Measurements from ENCODE around the gene LEP. TPM values are rescaled to one million over a fixed set of nuclear protein-coding genes. Genes with fewer than 3 reads are reported as not detected.

The LEP gene
- total RNA-seq, 1 experiment from 2014 or later, result not detected

- Mint-ChIP-seq H3K4me3 (peak overlapping the region; percentile 64), H3K27me3 (ENCODE audit: low read depth) (peaks cover 71% of the 10 kb centered on the region), H3K9me3 (peaks cover 5% of the 10 kb centered on the region), H3K36me3 (no peaks in the 10 kb centered on the region), H3K4me1 (peaks cover 22% of the 10 kb centered on the region), H3K27ac (no peak overlapping the region)
- CTCF ChIA-PET, result interaction anchor here (0.7 to 1.2 kb wide), 5 partner anchors 39 to 494 kb away, joined by 3 to 4 read pairs (median 3); no protein-coding TSS in a partner anchor
- ATAC-seq, result no peak
- POLR2A ChIA-PET, result no interaction called here
- TF ChIP-seq ZNF263 (CRISPR knock-in tag; IDR thresholded peaks at IDR 0.05; ENCODE audit: low read depth), result no peak
- TF ChIP-seq NFE2L1 (CRISPR knock-in tag; IDR thresholded peaks at IDR 0.05), result no peak
- TF ChIP-seq CDX4 (CRISPR knock-in tag; IDR thresholded peaks at IDR 0.05; ENCODE audit: borderline replicate concordance), result no peak
- TF ChIP-seq SP1 (CRISPR knock-in tag; conservative IDR thresholded peaks at IDR 0.05), result no peak
- no peak for TF ChIP-seq MYBL2 (CRISPR knock-in tag; IDR thresholded peaks at IDR 0.05)
- TF ChIP-seq ZNF219 (CRISPR knock-in tag; IDR thresholded peaks at IDR 0.05; ENCODE audit: borderline replicate concordance), result no peak
- no peak for TF ChIP-seq FOXP4 (CRISPR knock-in tag; IDR thresholded peaks at IDR 0.05)
- TF ChIP-seq GTF2I (CRISPR knock-in tag; conservative IDR thresholded peaks at IDR 0.05), result no peak
- TF ChIP-seq TEAD4 (CRISPR knock-in tag; IDR thresholded peaks at IDR 0.05), result no peak
- no peak for TF ChIP-seq ETV6 (CRISPR knock-in tag; IDR thresholded peaks at IDR 0.05)
- TF ChIP-seq FOXP1 (CRISPR knock-in tag; IDR thresholded peaks at IDR 0.05; ENCODE audit: borderline replicate concordance), result no peak
- TF ChIP-seq AR (CRISPR knock-in tag; IDR thresholded peaks at IDR 0.05), result no peak
- TF ChIP-seq TCF7 (CRISPR knock-in tag; IDR thresholded peaks at IDR 0.05; ENCODE audit: low read depth), result no peak
- no peak for TF ChIP-seq GRHL2 (CRISPR knock-in tag; IDR thresholded peaks at IDR 0.05; ENCODE audit: insufficient replicate concordance, severe bottlenecking)
- no peak for TF ChIP-seq IRF2 (CRISPR knock-in tag; IDR thresholded peaks at IDR 0.05; ENCODE audit: borderline replicate concordance, low read depth)
- TF ChIP-seq FOXK1 (CRISPR knock-in tag; IDR thresholded peaks at IDR 0.05), result no peak
- no peak for TF ChIP-seq GABPB1 (CRISPR knock-in tag; IDR thresholded peaks at IDR 0.05)
- TF ChIP-seq ESRRA (CRISPR knock-in tag; IDR thresholded peaks at IDR 0.05; ENCODE audit: borderline replicate concordance), result no peak
- no peak for TF ChIP-seq NR1H2 (CRISPR knock-in tag; IDR thresholded peaks at IDR 0.05)
- no peak for TF ChIP-seq FOXJ3 (CRISPR knock-in tag; IDR thresholded peaks at IDR 0.05; ENCODE audit: borderline replicate concordance)
- DNase-seq (ENCODE audit: low spot score), result no peak
Measured at GRCh38 chr7:128202287-128202957, 38.7 kb upstream of the LEP start.

GRCh38 chr7:128203047-128203491 is 38.0 kb upstream of the LEP start:
- H3K4me1 Mint-ChIP-seq, result peaks cover 22% of the 10 kb centered on the region
- no peaks in the 10 kb centered on the region for H3K36me3 Mint-ChIP-seq
- ATAC-seq, result no peak
- no peak for DNase-seq (ENCODE audit: low spot score)
- no peak overlapping the region for H3K4me3 Mint-ChIP-seq
- ChIA-PET CTCF (interaction anchor here (0.7 to 1.2 kb wide), 5 partner anchors 39 to 495 kb away, joined by 3 to 4 read pairs (median 3); no protein-coding TSS in a partner anchor), POLR2A (no interaction called here)
- H3K27ac Mint-ChIP-seq, result no peak overlapping the region
- peaks cover 71% of the 10 kb centered on the region for H3K27me3 Mint-ChIP-seq (ENCODE audit: low read depth)
- H3K9me3 Mint-ChIP-seq, result peaks cover 5% of the 10 kb centered on the region
- TF ChIP-seq ARID4B (CRISPR knock-in tag; IDR thresholded peaks at IDR 0.05; ENCODE audit: borderline replicate concordance) (no peak), AR (CRISPR knock-in tag; IDR thresholded peaks at IDR 0.05) (no peak), FOXP1 (CRISPR knock-in tag; IDR thresholded peaks at IDR 0.05; ENCODE audit: borderline replicate concordance) (no peak)

Measured in WTC11 (cell line).